Activated CD8-positive, alpha-beta memory T cell treated with anti-CD3 and anti-CD28 coated beads for 48 hours (primary cell): ENCODE measurements around the gene ANKRD30B.
"Not testable (repeated sequence)": the region's sequence is repeated elsewhere in the genome, so short reads cannot be mapped to it uniquely, and the experiment has no call there.

ENCODE experiments used
- DNase-seq, 3 experiments: peaks; one replicate each; pipeline ENCODE4 v3.0.0-alpha.2; 2020; ENCODE audit warnings: low read depth in 2 of 3, low spot score in 2 of 3

The ANKRD30B gene

GRCh38 chr18:14747513-14748474, at the start of gene ANKRD30B:
ANKRD30B (plus strand) TSS chr18:14748172; CDS start chr18:14748420, 248 bp downstream.
- DNase-seq = no peak

- DNase-seq = not testable (repeated sequence)
Observed at GRCh38 chr18:14701286-14702040, 46.5 kb upstream of the ANKRD30B start.

GRCh38 chr18:14709761-14710160, 38.2 kb upstream of the ANKRD30B start:
- not testable (repeated sequence) for DNase-seq

- not testable (repeated sequence) for DNase-seq
Observed at GRCh38 chr18:14721569-14721968, 26.4 kb upstream of the ANKRD30B start.

GRCh38 chr18:14739056-14739455, 8.9 kb upstream of the ANKRD30B start:
- DNase-seq = not testable (repeated sequence)

- DNase-seq = no peak
Observed at GRCh38 chr18:14746897-14747296, 1.1 kb upstream of the ANKRD30B start.

GRCh38 chr18:14748496-14748895, 524 bp downstream of the ANKRD30B start:
- DNase-seq = no peak

GRCh38 chr18:14763566-14763965, 15.6 kb downstream of the ANKRD30B start:
- not testable (repeated sequence) for DNase-seq

GRCh38 chr18:14767474-14767873, 19.5 kb downstream of the ANKRD30B start:
- DNase-seq = no peak

- DNase-seq = no peak
Observed at GRCh38 chr18:14768241-14768640, 20.3 kb downstream of the ANKRD30B start.

- DNase-seq = no peak
Observed at GRCh38 chr18:14769381-14769780, 21.4 kb downstream of the ANKRD30B start.

GRCh38 chr18:14776801-14777200, 28.8 kb downstream of the ANKRD30B start:
- DNase-seq = no peak

GRCh38 chr18:14781671-14782070, 33.7 kb downstream of the ANKRD30B start:
- no peak for DNase-seq

GRCh38 chr18:14784133-14784532, 36.2 kb downstream of the ANKRD30B start:
- no peak for DNase-seq

- not testable (repeated sequence) for DNase-seq
Observed at GRCh38 chr18:14796876-14797275, 48.9 kb downstream of the ANKRD30B start.

- DNase-seq = not testable (repeated sequence)
Observed at GRCh38 chr18:14797969-14798764, 50.2 kb downstream of the ANKRD30B start.

GRCh38 chr18:14811081-14811480, 63.1 kb downstream of the ANKRD30B start:
- DNase-seq = not testable (repeated sequence)

- not testable (repeated sequence) for DNase-seq
Observed at GRCh38 chr18:14826972-14827632, 79.1 kb downstream of the ANKRD30B start.

- DNase-seq = not testable (repeated sequence)
Observed at GRCh38 chr18:14841607-14842006, 93.6 kb downstream of the ANKRD30B start.

- not testable (repeated sequence) for DNase-seq
Observed at GRCh38 chr18:14851533-14851932, 103.6 kb downstream of the ANKRD30B start.
